Measurements from ENCODE around the gene OR10K1. TPM values are rescaled to one million over a fixed set of nuclear protein-coding genes. Genes with fewer than 3 reads are reported as not detected.

OR10K1 gene
- total RNA-seq (not detected), polyA plus RNA-seq (not detected)

- WGBS = 56% methylated on average over 2 of the region's 2 CpGs
- Histone ChIP-seq H3K4me3 (ENCODE audit: low read depth in 1 of 3, low read length in 3 of 3) (no peak within 1 kb of the TSS), H3K36me3 (ENCODE audit: control insufficient read depth in 4 of 4, insufficient read depth in 3 of 4, low read depth in 1 of 4, low read length in 3 of 4) (no peaks in the 10 kb centered on the region), H3K9ac (ENCODE audit: low read depth in 1 of 2, low read length in 2 of 2) (no peak within 1 kb of the TSS), H3K27me3 (ENCODE audit: control insufficient read depth in 4 of 4, insufficient read depth in 4 of 4, low read length in 3 of 4) (peaks cover 0 to 7% (median under 1%) of the 10 kb centered on the region in 4 donors), H3K4me1 (ENCODE audit: control insufficient read depth in 4 of 4, insufficient read depth in 4 of 4, low read length in 3 of 4) (no peaks in the 10 kb centered on the region), H3K27ac (ENCODE audit: low read depth in 1 of 2, low read length in 2 of 2) (no peak within 1 kb of the TSS), H3K9me3 (ENCODE audit: control insufficient read depth in 4 of 4, low read length in 3 of 4) (peaks cover 0 to 3% (median 1%) of the 10 kb centered on the region in 4 donors)
- no peak for DNase-seq (ENCODE audit: low spot score)
- TF ChIP-seq MAX (IDR thresholded peaks at IDR 0.05) (no peak), ZBTB33 (IDR thresholded peaks at IDR 0.05) (no peak), ATF3 (IDR thresholded peaks at IDR 0.05) (no peak), HNF4A (conservative IDR thresholded peaks at IDR 0.05) (no peak), EGR1 (IDR thresholded peaks at IDR 0.05; ENCODE audit: low read depth in 2 of 2) (no peak)
Measured at GRCh38 chr1:158461534-158461933, at the start of gene OR10K1. TSS of gene OR10K1 (plus strand) at chr1:158461834. CDS start at chr1:158465562, 3,728 bp downstream.

- Histone ChIP-seq H3K9me3 (ENCODE audit: control insufficient read depth in 4 of 4, low read length in 3 of 4) (no peaks in the 10 kb centered on the region), H3K36me3 (ENCODE audit: control insufficient read depth in 4 of 4, insufficient read depth in 3 of 4, low read depth in 1 of 4, low read length in 3 of 4) (no peaks in the 10 kb centered on the region), H3K9ac (ENCODE audit: low read depth in 1 of 2, low read length in 2 of 2) (no peak overlapping the region), H3K27me3 (ENCODE audit: control insufficient read depth in 4 of 4, insufficient read depth in 4 of 4, low read length in 3 of 4) (peaks cover 0 to 7% (median 0%) of the 10 kb centered on the region in 4 donors), H3K4me3 (ENCODE audit: low read depth in 1 of 3, low read length in 3 of 3) (no peak overlapping the region), H3K27ac (ENCODE audit: low read depth in 1 of 2, low read length in 2 of 2) (no peak overlapping the region), H3K4me1 (ENCODE audit: control insufficient read depth in 4 of 4, insufficient read depth in 4 of 4, low read length in 3 of 4) (no peaks in the 10 kb centered on the region)
- 83% methylated on average over 4 of the region's 4 CpGs for WGBS
- no peak for DNase-seq (ENCODE audit: low spot score)
- TF ChIP-seq EGR1 (IDR thresholded peaks at IDR 0.05; ENCODE audit: low read depth in 2 of 2) = no peak
- TF ChIP-seq HNF4G (IDR thresholded peaks at IDR 0.05) = no peak
- no peak for TF ChIP-seq FOXA1 (IDR thresholded peaks at IDR 0.05)
- TF ChIP-seq TAF1 (conservative IDR thresholded peaks at IDR 0.05) = no peak
- TF ChIP-seq NR2F2 (IDR thresholded peaks at IDR 0.05) = no peak
- no peak for TF ChIP-seq REST (IDR thresholded peaks at IDR 0.05)
- TF ChIP-seq MAX (IDR thresholded peaks at IDR 0.05) = no peak
- TF ChIP-seq SP1 (IDR thresholded peaks at IDR 0.05) = no peak
- no peak for TF ChIP-seq YY1 (IDR thresholded peaks at IDR 0.05)
- no peak for TF ChIP-seq CTCF (IDR thresholded peaks at IDR 0.05; ENCODE audit: low read depth, low read length, missing input control)
- no peak for TF ChIP-seq GABPA (IDR thresholded peaks at IDR 0.05 in 1 of 2, conservative IDR thresholded peaks at IDR 0.05 in 1 of 2)
- no peak for TF ChIP-seq JUND (IDR thresholded peaks at IDR 0.05)
- no peak for TF ChIP-seq RAD21 (IDR thresholded peaks at IDR 0.05)
- no peak for TF ChIP-seq ZBTB33 (IDR thresholded peaks at IDR 0.05)
- TF ChIP-seq ATF3 (IDR thresholded peaks at IDR 0.05) = no peak
Measured at GRCh38 chr1:158414651-158415345, 46.8 kb upstream of the OR10K1 start.

Measured in liver (tissue), 9 donors.